Measurements from ENCODE around the gene LRRK2.

DNA sequence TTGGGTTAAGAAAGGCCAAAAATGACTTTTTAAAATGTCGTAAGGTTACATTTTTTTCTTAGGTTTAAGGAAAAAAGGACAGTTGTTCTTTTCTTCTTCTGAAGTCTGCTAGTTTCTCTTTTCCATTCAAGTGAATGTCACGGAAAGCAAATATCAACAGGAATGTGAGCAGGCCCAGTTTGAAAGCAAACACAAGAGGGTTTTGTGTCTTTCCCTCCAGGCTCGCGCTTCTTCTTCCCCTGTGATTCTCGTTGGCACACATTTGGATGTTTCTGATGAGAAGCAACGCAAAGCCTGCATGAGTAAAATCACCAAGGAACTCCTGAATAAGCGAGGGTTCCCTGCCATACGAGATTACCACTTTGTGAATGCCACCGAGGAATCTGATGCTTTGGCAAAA, 85.4 kb downstream of the LRRK2 start:
- TF ChIP-seq TAF1 (IDR thresholded peaks at IDR 0.05; ENCODE audit: borderline replicate concordance, low read depth, low read length): no peak
- TF ChIP-seq POLR2A (IDR thresholded peaks at IDR 0.05; ENCODE audit: low read depth, low read length): no peak
